ENCODE results near the gene EFHC1. TPM values are rescaled to one million over a fixed set of nuclear protein-coding genes. Genes with fewer than 3 reads are reported as not detected.

Gene EFHC1
- total RNA-seq, 2 donors from 2014 or later: 11.5 to 17.4 TPM

- H3K27ac ChIP-seq: peak overlapping the region; percentile 32 to 78 (median 46)
- intact Hi-C loops (cut with DNase I): no loop called here
- no peaks in the 10 kb centered on the region for H3K9me3 ChIP-seq
- peaks cover 49% of the 10 kb centered on the region for H3K4me1 ChIP-seq
- 21 to 23% methylated on average over 10 to 13 of the region's 13 CpGs for WGBS, 2 donors
- ATAC-seq (peak; percentile 86), DNase-seq (peak; percentile 76 to 87 (median 84))
- H3K36me3 ChIP-seq (replicated peaks in 1 of 2; ENCODE audit: insufficient read depth in 1 of 2, low read depth in 2 of 2): no peaks in the 10 kb centered on the region
- H3K27me3 ChIP-seq: no peaks in the 10 kb centered on the region
- no peak overlapping the region for H3K4me3 ChIP-seq
- TF ChIP-seq POLR2A (IDR thresholded peaks at IDR 0.05): no peak
- TF ChIP-seq CTCF (IDR thresholded peaks at IDR 0.05): no peak
These were observed 131.5 kb downstream of the EFHC1 start for GRCh38 chr6:52551483-52552277.

- peaks cover 43% of the 10 kb centered on the region for H3K4me1 ChIP-seq
- peak overlapping the region in 3 of 4 donors; percentile 37 to 78 (median 54) for H3K27ac ChIP-seq
- H3K9me3 ChIP-seq: no peaks in the 10 kb centered on the region
- no peaks in the 10 kb centered on the region for H3K36me3 ChIP-seq (replicated peaks in 1 of 2; ENCODE audit: insufficient read depth in 1 of 2, low read depth in 2 of 2)
- intact Hi-C loops (cut with DNase I): no loop called here
- TF ChIP-seq CTCF (IDR thresholded peaks at IDR 0.05) (no peak), POLR2A (IDR thresholded peaks at IDR 0.05) (no peak)
- DNase-seq: no peak
- ATAC-seq: peak; percentile 7
- H3K27me3 ChIP-seq: no peaks in the 10 kb centered on the region
- no peak overlapping the region for H3K4me3 ChIP-seq
- 32 to 42% methylated on average over 6 of the region's 6 CpGs for WGBS, 2 donors
These were observed 132.1 kb downstream of the EFHC1 start for GRCh38 chr6:52552278-52552643.

GRCh38 chr6:52553158-52553557 is 133.0 kb downstream of the EFHC1 start:
- H3K4me3 ChIP-seq: no peak overlapping the region
- H3K27ac ChIP-seq: no peak overlapping the region
- ATAC-seq (no peak), DNase-seq (no peak)
- H3K36me3 ChIP-seq (replicated peaks in 1 of 2; ENCODE audit: insufficient read depth in 1 of 2, low read depth in 2 of 2): no peaks in the 10 kb centered on the region
- no peaks in the 10 kb centered on the region for H3K9me3 ChIP-seq
- H3K4me1 ChIP-seq: peaks cover 36% of the 10 kb centered on the region
- no peak for TF ChIP-seq POLR2A (IDR thresholded peaks at IDR 0.05)
- no peak for TF ChIP-seq CTCF (IDR thresholded peaks at IDR 0.05)
- 100% methylated on average over 1 of the region's 1 CpG for WGBS, 2 donors
- intact Hi-C loops (cut with DNase I): no loop called here
- H3K27me3 ChIP-seq: no peaks in the 10 kb centered on the region

- Histone ChIP-seq H3K9me3 (no peaks in the 10 kb centered on the region), H3K4me1 (peaks cover 36% of the 10 kb centered on the region), H3K4me3 (no peak overlapping the region), H3K27ac (no peak overlapping the region), H3K36me3 (replicated peaks in 1 of 2; ENCODE audit: insufficient read depth in 1 of 2, low read depth in 2 of 2) (no peaks in the 10 kb centered on the region), H3K27me3 (no peaks in the 10 kb centered on the region)
- DNase-seq (no peak), ATAC-seq (no peak)
- 62 to 68% methylated on average over 2 of the region's 2 CpGs for WGBS, 2 donors
- intact Hi-C loops (cut with DNase I): no loop called here
- TF ChIP-seq POLR2A (IDR thresholded peaks at IDR 0.05): no peak
- no peak for TF ChIP-seq CTCF (IDR thresholded peaks at IDR 0.05)
These were observed 133.6 kb downstream of the EFHC1 start for GRCh38 chr6:52553719-52554118.
